ENCODE data around the gene CLMN. TPM values are rescaled to one million over a fixed set of nuclear protein-coding genes. Genes with fewer than 3 reads are reported as not detected.

The CLMN gene
- total and polyA plus RNA-seq, 2 donors (not counting 3 experiments of a cell fraction or from before 2014, with no cell fraction given), result 0.72 to 9.6 TPM

DNA sequence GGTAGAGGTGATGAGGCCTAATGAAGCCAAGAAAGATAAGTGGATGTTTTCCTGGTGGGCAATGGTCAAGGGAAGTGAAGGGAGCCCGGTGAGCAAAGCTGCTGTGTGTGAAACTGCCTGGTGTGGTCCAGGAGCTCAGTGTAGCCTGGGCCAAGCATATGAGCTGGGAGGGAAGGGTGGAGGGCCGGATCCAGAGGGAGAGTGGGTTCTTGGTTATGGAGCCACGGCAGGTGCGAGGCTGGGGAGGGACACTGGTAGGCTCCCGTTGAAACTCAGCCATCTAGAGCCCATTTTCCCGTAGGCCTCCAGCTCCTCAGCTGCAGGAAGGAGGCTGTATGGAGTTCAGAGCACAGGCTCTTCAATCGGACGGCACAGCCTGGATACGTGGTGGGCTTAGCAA is 10.2 kb upstream of the CLMN start:
- H3K27me3 ChIP-seq (ENCODE audit: control insufficient read depth in 2 of 2, insufficient read depth in 2 of 2, low read length in 2 of 2), result peaks cover 0 to 2% of the 10 kb centered on the region in 2 experiments
- no peaks in the 10 kb centered on the region for H4K20me1 ChIP-seq (replicated peaks; ENCODE audit: control insufficient read depth, extremely low read depth, insufficient read depth, low read length)
- no peaks in the 10 kb centered on the region for H3K9me1 ChIP-seq (replicated peaks; ENCODE audit: control insufficient read depth, extremely low read depth, insufficient read depth, low read length)
- no TSS peak for BruUV-seq (replicated peaks)
- DNase-seq (ENCODE audit: low read depth, low spot score) (no peak), FAIRE-seq (no peak)
- H3K9ac ChIP-seq (replicated peaks; ENCODE audit: extremely low read depth, insufficient read depth, low read length), result no peak overlapping the region
- no peaks in the 10 kb centered on the region for H3K4me1 ChIP-seq (ENCODE audit: control insufficient read depth, extremely low read depth, insufficient read depth, low read length)
- no peak overlapping the region for H2AFZ ChIP-seq (ENCODE audit: low read depth, low read length)
- no peak overlapping the region for H3K4me2 ChIP-seq (ENCODE audit: insufficient read depth, low read length)
- no peak for TF ChIP-seq POLR2A (IDR thresholded peaks at IDR 0.05; ENCODE audit: low read depth, low read length)
- no peak for TF ChIP-seq POLR2AphosphoS5 (IDR thresholded peaks at IDR 0.05; ENCODE audit: insufficient read depth, low read depth, low read length)
- no peak for TF ChIP-seq FOS (IDR thresholded peaks at IDR 0.05; ENCODE audit: borderline replicate concordance, insufficient read depth, low read length)
- TF ChIP-seq CTCF (IDR thresholded peaks at IDR 0.05; ENCODE audit: extremely low read depth in 1 of 2, insufficient read depth in 1 of 2, low read depth in 1 of 2, low read length in 2 of 2), result no peak
- no peak for TF ChIP-seq GATA2 (IDR thresholded peaks at IDR 0.05; ENCODE audit: insufficient read depth, insufficient read length, low read depth, low read length)
- no peak for TF ChIP-seq EZH2 (IDR thresholded peaks at IDR 0.05; ENCODE audit: borderline replicate concordance, low read depth, low read length, severe bottlenecking)
- H3K27ac ChIP-seq (ENCODE audit: insufficient read depth, low read depth, low read length), result no peak overlapping the region
- H3K79me2 ChIP-seq (ENCODE audit: control insufficient read depth, insufficient read depth, low read length), result no peaks in the 10 kb centered on the region
- POLR2A ChIA-PET, result no interaction called here
- H3K9me3 ChIP-seq (replicated peaks; ENCODE audit: control insufficient read depth, insufficient read depth, low read length), result no peaks in the 10 kb centered on the region
- intact Hi-C loops (cut with micrococcal nuclease), result no loop called here
- dilution Hi-C loops (cut with MboI; ENCODE audit: extremely low pct_ligation_motif_present, low sequenced_read_pairs), result no loop called here
- CTCF ChIA-PET, result interaction anchor here (1.7 kb wide), 1 partner anchor 20 kb away, joined by 4 read pairs; no protein-coding TSS in a partner anchor
- H3K36me3 ChIP-seq (ENCODE audit: control insufficient read depth in 2 of 2, extremely low read depth in 1 of 2, insufficient read depth in 2 of 2, low read length in 2 of 2), result no peaks in the 10 kb centered on the region
- no peak overlapping the region for H3K4me3 ChIP-seq (replicated peaks in 1 of 3; ENCODE audit: insufficient read depth in 1 of 3, low read depth in 1 of 3, low read length in 3 of 3)
